Hematopoietic multipotent progenitor cell treated with erythropoietin and hydrocortisone succinate and interleukin-3 and kit ligand, for 15 days (in vitro differentiated cells): ENCODE results near the gene ZBTB21.

ENCODE experiments used
- DNase-seq: peaks from one replicate; pipeline ENCODE4 v3.0.0-alpha.2; 2015; ENCODE audit warnings: low spot score

ZBTB21 gene

DNA sequence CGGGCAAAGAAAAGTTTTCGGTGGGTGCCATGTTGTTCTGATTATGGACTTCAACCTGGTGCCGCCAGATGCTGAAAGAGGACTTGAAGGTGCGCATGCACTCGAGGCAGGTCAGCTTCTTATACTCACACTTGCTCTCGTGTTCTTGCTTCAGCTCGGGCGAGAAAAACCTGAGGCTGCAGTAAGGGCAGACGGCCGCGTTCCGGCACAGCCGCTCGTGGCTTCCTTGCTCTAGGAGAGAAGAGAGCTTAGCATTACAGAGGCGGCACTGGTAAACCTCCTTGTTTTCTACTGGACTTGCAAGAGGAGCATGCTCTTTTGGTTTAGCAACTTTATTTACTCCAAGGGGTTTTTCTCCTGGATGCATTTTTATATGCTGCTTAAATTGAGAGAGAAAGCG, 18.5 kb downstream of the ZBTB21 start:
- DNase-seq: no peak

- DNase-seq: no peak
These were observed 20.5 kb downstream of the ZBTB21 start for GRCh38 chr21:41989698-41990097.

- DNase-seq: no peak
These were observed 22.9 kb downstream of the ZBTB21 start for GRCh38 chr21:41987310-41987709.

- no peak for DNase-seq
These were observed 24.3 kb downstream of the ZBTB21 start for GRCh38 chr21:41985662-41986416.

- no peak for DNase-seq
These were observed 26.9 kb downstream of the ZBTB21 start for GRCh38 chr21:41983229-41983628.

DNA sequence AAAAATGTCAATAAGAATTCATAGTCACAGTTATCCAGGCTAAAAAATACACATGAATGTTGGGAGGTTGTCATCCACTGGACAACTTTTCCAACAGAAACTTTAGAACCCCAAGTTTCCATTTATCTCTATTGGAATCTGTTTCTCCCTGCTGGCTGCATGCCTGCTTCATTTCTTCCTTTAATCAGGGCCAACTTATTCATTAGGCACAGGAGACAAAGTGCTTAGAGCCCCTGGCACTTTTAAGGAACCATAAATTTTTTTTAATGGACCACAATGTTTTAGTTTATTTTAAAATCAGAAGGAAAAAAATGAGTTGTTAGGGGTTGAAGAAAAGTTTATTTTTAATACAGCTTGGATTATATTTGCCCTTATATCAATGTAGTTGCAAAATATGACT, 29.6 kb downstream of the ZBTB21 start:
- no peak for DNase-seq

GRCh38 chr21:41979751-41980369, 30.3 kb downstream of the ZBTB21 start:
- no peak for DNase-seq

DNA sequence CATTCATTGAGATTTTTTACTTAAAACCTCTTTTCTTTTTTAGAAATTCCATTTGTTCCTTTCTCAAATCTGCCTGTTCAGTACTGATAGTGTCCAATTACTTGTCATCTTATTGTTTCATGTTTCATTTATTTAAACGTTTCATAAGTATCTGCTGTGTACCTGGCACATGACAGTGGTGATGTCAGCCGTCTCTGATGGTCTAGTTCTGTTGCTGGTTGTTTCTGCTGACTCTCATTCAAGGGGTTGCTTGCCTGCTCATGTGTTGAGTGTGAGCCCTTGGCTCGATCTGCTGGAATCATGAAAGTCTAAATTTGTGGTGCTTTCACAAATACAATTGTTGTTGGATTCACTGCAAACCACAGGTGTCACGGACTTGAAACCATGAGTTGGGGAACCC, 30.8 kb downstream of the ZBTB21 start:
- no peak for DNase-seq

GRCh38 chr21:41977034-41977950, 32.9 kb downstream of the ZBTB21 start:
- DNase-seq: no peak

DNA sequence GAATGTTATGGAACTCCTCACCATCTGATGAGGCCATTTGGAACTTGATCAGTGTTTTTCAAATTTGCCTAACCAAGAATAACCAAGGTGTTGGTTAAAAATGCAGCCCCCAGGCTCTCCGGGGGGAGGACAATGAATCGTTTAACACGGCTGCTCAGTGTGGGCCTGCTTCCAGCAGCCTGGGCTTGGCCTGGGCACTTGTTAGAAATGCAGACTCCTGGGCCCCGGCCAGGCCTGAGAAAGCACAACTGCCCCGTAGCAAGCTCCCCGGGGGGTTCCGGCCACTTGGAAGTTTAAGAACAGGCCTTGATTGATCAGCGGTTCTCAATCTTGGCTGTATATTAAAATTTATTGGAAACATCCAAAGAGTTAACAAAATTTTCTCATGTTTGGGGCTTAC, 33.5 kb downstream of the ZBTB21 start:
- DNase-seq: no peak

DNA sequence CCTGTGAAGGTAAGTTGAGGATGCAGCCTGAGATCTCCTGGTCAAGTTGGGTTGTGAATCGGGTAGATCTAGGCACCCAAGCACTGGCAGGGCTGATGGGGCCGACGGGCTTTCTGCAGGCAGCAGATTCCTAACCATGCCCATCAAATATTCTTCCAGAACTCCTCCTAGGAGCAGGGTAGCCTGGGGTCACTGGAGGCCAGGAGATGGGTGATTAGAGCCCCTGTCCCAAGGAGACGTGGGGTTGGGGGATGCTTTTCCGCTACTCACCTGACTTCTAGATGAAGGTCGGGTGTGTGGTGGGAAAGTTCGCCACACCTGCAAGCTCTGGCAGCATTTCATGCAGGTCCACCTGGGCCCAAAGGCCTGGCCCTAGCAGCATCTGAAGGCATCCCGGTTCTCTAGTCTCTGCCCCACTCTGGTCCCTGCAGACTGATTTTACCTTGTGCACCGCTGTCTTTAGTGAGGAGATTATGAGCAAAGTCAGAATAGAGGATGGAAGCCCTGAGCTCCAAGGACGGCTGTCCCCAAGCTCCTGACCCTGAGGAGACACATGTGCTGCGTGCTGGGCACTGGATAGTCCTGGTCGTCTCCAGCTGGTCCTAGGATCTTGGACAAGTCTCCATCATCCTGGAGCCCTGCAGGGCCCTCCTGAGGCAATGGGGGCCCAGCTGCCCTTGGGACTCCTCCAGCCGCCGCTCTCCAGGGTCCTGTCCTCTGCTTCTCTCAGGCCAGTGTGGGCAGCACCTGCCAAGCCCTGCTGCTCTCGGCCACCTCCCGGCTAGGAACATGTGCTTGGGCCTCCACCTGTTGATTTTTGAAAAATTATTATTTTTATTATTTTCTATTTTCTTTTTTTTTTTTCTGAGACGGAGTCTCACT, 34.5 kb downstream of the ZBTB21 start:
- no peak for DNase-seq

GRCh38 chr21:41974752-41975053, 35.5 kb downstream of the ZBTB21 start:
- no peak for DNase-seq

- DNase-seq: no peak
These were observed 36.1 kb downstream of the ZBTB21 start for GRCh38 chr21:41973861-41974751.

DNA sequence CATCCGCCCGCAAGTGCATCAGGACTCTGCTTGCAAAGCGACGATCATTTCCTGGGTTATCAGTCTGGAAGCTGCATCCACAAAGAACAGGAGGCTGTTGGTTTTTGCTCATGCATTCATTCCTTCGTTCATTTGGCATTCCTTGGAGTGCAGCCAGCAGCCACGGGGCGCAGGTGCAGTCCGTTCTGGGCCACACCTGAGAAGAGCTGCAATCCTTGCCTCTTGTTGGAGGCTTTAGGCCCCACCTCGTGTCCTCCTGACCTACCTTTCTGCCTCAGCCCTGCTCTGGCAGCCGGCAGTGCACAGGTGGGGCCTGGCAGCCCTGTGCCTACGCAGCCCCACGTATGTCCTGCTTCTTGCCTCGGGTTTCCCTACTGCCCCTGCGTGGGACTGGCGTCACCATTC, 36.7 kb downstream of the ZBTB21 start:
- DNase-seq: no peak

DNA sequence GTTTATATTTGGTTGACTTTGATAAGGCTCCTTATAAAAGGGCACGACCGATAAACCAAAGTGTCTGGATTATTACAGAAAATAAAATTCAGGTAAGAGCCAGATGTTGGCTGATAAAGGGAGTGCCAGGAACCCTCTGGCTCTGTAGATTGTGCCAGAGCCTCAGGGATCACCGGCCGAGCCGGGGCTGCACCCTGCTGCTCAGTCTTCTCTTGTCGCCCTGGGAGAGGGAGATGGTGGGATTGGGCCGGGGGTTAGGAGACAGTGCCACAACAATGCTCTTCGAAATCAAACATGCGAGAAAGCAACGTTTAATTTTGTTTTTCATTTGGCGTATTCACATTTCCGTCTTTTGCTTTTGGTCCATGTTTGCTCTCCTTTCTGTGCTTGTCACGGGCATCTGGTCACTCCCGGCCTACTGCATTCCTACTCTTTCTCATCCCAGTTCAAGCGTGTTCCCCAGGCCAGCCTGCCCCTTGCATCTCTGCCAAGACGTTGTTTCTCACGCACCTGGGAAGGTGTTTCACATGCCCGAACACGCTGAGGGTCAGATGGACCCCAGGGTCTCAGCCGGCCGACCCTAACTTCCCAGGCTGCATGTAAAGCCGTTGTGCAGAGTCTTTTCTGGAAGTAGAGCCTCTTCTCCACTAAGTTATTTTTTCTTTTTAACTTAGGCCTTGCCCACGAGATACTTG, 37.5 kb downstream of the ZBTB21 start:
- no peak for DNase-seq

DNA sequence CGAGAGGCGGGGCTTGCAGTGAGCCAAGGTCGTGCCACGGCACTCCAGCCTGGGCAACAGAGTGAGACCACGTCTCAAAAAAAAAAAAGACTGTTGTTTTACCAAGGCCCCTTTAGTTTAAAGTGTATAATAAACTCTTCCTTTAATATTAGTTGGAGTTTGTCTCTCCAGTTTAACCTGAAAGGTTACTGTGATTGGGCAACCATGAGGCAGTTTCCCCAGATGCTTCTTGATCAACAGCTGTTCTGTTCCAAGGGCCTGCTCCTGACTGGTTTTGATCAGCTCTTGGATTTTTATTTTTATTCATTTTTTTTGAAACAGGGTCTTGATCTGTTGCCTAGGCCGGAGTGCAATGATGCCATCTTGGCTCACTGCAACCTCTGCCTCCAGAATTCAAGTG, 38.3 kb downstream of the ZBTB21 start:
- no peak for DNase-seq

GRCh38 chr21:41970751-41971653, 39.2 kb downstream of the ZBTB21 start:
- no peak for DNase-seq

DNA sequence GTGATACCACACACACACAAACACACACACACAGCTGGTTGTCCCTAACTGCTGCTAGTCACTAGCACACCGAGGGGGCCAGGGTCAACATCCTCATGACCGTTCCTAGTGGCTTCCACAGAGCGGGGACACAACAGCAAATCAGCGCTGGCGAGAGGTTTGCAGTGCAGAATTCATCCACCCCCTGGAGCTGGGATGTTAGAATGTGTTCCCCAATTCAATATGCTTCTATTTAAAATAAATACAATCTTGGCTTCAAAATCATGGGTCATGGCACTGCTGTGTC, 40.1 kb downstream of the ZBTB21 start:
- DNase-seq: no peak

- DNase-seq: no peak
These were observed 42.5 kb downstream of the ZBTB21 start for GRCh38 chr21:41967708-41968107.
